ENCODE results near the gene NAA35. TPM values are rescaled to one million over a fixed set of nuclear protein-coding genes. Genes with fewer than 3 reads are reported as not detected.

NAA35 gene
- total and polyA plus RNA-seq, 9 of the 15 experiments (the other 6 are each of a cell fraction or from before 2014, with no cell fraction given), result 17.7 to 43.9 (median 29.0) TPM

- TF ChIP-seq CHD7 (IDR thresholded peaks at IDR 0.05; ENCODE audit: low read depth, low read length) (no peak), SIN3B (IDR thresholded peaks at IDR 0.05; ENCODE audit: low read depth) (no peak), AFF1 (IDR thresholded peaks at IDR 0.05; ENCODE audit: low read depth in 1 of 2, partially characterized antibody in 2 of 2) (no peak), ARID2 (IDR thresholded peaks at IDR 0.05) (no peak), ZNF133 (CRISPR knock-in tag; IDR thresholded peaks at IDR 0.05) (no peak), ZBTB43 (CRISPR knock-in tag; IDR thresholded peaks at IDR 0.05) (no peak), CREM (IDR thresholded peaks at IDR 0.05; ENCODE audit: low read depth) (peak; percentile 84), HEY1 (CRISPR knock-in tag; IDR thresholded peaks at IDR 0.05; ENCODE audit: borderline replicate concordance) (no peak), RBM34 (IDR thresholded peaks at IDR 0.05; ENCODE audit: borderline replicate concordance, insufficient read depth, low read length) (no peak), ZNF75A (CRISPR knock-in tag; IDR thresholded peaks at IDR 0.05) (no peak)
Measured at GRCh38 chr9:85940832-85941621, at the start of gene NAA35 (continued).
